PC-9 (cell line): Measurements from ENCODE around the gene GATAD2B.

Experiments used
- CTCF ChIP-seq: fragments of 200-600 bp; sonication (generic); conservative IDR thresholded peaks from 2 replicates; pipeline ENCODE4 v1.6.1; 2017; ENCODE audit warnings: mixed run types, antibody characterized with exemption, mild to moderate bottlenecking, moderate library complexity
- EZH2 ChIP-seq: fragments of 200-600 bp; sonication (generic); IDR thresholded peaks from 2 replicates; pipeline ENCODE4 v1.8.0; 2017; ENCODE audit warnings: antibody characterized with exemption, low read depth

GRCh38 chr1:153877112-153877511 lies 45.7 kb downstream of the GATAD2B start:
- TF ChIP-seq EZH2 (no peak), CTCF (no peak)
